Right cardiac atrium (tissue), 5 donors: ENCODE results near the gene AHDC1. TPM values are rescaled to one million over a fixed set of nuclear protein-coding genes. Genes with fewer than 3 reads are reported as not detected.
"Not testable (repeated sequence)": the region's sequence is repeated elsewhere in the genome, so short reads cannot be mapped to it uniquely, and the experiment has no call there.

Source experiments
- ATAC-seq, 2 donors: fragments of 200-7000 bp; cut with Tn5 transposase; one replicate each; pipeline versions ENCODE4 v1.8.0 to v1.9.1; 2020; ENCODE audit warnings: moderate library complexity in 2 of 2, mild to moderate bottlenecking in 1 of 2
- DNase-seq, 3 donors: peaks; one replicate each; pipeline ENCODE4 v3.0.0-alpha.2; 2020
- H3K27ac ChIP-seq: one replicate; pipeline ENCODE4 v1.5.1; 2013; ENCODE audit warnings: mild to moderate bottlenecking, low read length, control low read depth, moderate library complexity
- H3K27me3 ChIP-seq: one replicate; pipeline ENCODE4 v1.6.1; 2013; ENCODE audit not compliant: control insufficient read depth, insufficient read depth
- H3K4me1 ChIP-seq: one replicate; pipeline ENCODE4 v1.6.1; 2013; ENCODE audit warnings: low read length; ENCODE audit not compliant: control insufficient read depth, insufficient read depth
- H3K4me3 ChIP-seq: one replicate; pipeline ENCODE4 v1.5.1; 2013; ENCODE audit warnings: low read length, control low read depth
- H3K9me3 ChIP-seq: one replicate; pipeline ENCODE4 v1.6.1; 2013; ENCODE audit warnings: low read length; ENCODE audit not compliant: control insufficient read depth
- WGBS: extraction: QIAGEN DNeasy Blood & Tissue Kit; methylation state at CpG from one replicate; pipeline ENCODE4 v1.1.7; 2013; 5-methylcytosine and 5-hydroxymethylcytosine counted together
- intact Hi-C, 4 donors: fragments of 100-400 bp; cut with DNase I; formaldehyde crosslinking; loops; one replicate each; pipeline versions ENCODE4 v1.11.0 to v1.14.0; 2022 to 2023
- polyA plus RNA-seq: library from polyadenylated mRNA; stranded (reverse); fragments of 200-250 nt; gene quantifications from one replicate; pipeline ENCODE4 v1.2.3, GENCODE V29; 2013
- total RNA-seq, 4 donors: library from RNA; stranded (reverse); fragmentation: NEBNext Ultra II Directional; extraction: Animal tissue kit (Norgen Biotek cat#: 25700); gene quantifications; one replicate each; pipeline ENCODE4 v1.2.1, GENCODE V29; 2021
- donor health status: healthy with polysubstance abuse.
- donor health status: DM: no; HTN: yes; CAD: no.
- donor health status: DM: no; HTN: no; CAD: no.
- donor health status: DM: no; HTN: yes; CAD: no; lungs with severe emphysema.
- donor health status: DM: yes; HTN: yes; CAD: no.

AHDC1 gene
- total and polyA plus RNA-seq, 5 donors, result 26.3 to 53.5 (median 48.5) TPM

GRCh38 chr1:27644369-27645070, 40.6 kb upstream of the AHDC1 start:
- Histone ChIP-seq H3K4me1 (peaks cover 6% of the 10 kb centered on the region), H3K4me3 (no peak overlapping the region), H3K27me3 (no peaks in the 10 kb centered on the region), H3K27ac (no peak overlapping the region), H3K9me3 (no peaks in the 10 kb centered on the region)
- no peak for ATAC-seq
- DNase-seq, result no peak
- 89% methylated on average over 5 of the region's 5 CpGs for WGBS
- intact Hi-C loops, result no loop called here

- Histone ChIP-seq H3K27ac (no peak overlapping the region), H3K4me1 (peaks cover 6% of the 10 kb centered on the region), H3K27me3 (no peaks in the 10 kb centered on the region), H3K4me3 (no peak overlapping the region), H3K9me3 (no peaks in the 10 kb centered on the region)
- DNase-seq (peak; percentile 70 to 82 (median 78)), ATAC-seq (peak; percentile 70 to 73)
- 34% methylated on average over 13 of the region's 13 CpGs for WGBS
- intact Hi-C loops, result no loop called here
These were observed 39.8 kb upstream of the AHDC1 start for GRCh38 chr1:27643600-27644368.

GRCh38 chr1:27640514-27640913, 36.6 kb upstream of the AHDC1 start:
- DNase-seq, ATAC-seq, H3K4me3 ChIP-seq, H3K4me1 ChIP-seq, H3K27me3 ChIP-seq, intact Hi-C loops, H3K9me3 ChIP-seq, H3K27ac ChIP-seq: not testable (repeated sequence)
- WGBS, result 88% methylated on average over 9 of the region's 9 CpGs

- no peak for ATAC-seq
- Histone ChIP-seq H3K4me3 (no peak overlapping the region), H3K27me3 (no peaks in the 10 kb centered on the region), H3K9me3 (no peaks in the 10 kb centered on the region), H3K4me1 (peaks cover 1% of the 10 kb centered on the region), H3K27ac (no peak overlapping the region)
- 97% methylated on average over 2 of the region's 2 CpGs for WGBS
- intact Hi-C loops, result no loop called here
- DNase-seq, result no peak
These were observed 34.9 kb upstream of the AHDC1 start for GRCh38 chr1:27638805-27639204.

- DNase-seq, result no peak
- Histone ChIP-seq H3K4me3 (no peak overlapping the region), H3K27ac (no peak overlapping the region), H3K27me3 (no peaks in the 10 kb centered on the region), H3K4me1 (no peaks in the 10 kb centered on the region), H3K9me3 (no peaks in the 10 kb centered on the region)
- 70% methylated on average over 5 of the region's 5 CpGs for WGBS
- intact Hi-C loops, result no loop called here
- no peak for ATAC-seq
These were observed 34.2 kb upstream of the AHDC1 start for GRCh38 chr1:27638047-27638734.

GRCh38 chr1:27635396-27636142, 31.6 kb upstream of the AHDC1 start:
- DNase-seq, result no peak
- intact Hi-C loops, result no loop called here
- H3K27me3 ChIP-seq, result no peaks in the 10 kb centered on the region
- peaks cover 12% of the 10 kb centered on the region for H3K4me1 ChIP-seq
- H3K4me3 ChIP-seq, result no peak overlapping the region
- 84% methylated on average over 11 of the region's 11 CpGs for WGBS
- ATAC-seq, result no peak
- H3K9me3 ChIP-seq, result no peaks in the 10 kb centered on the region
- no peak overlapping the region for H3K27ac ChIP-seq

GRCh38 chr1:27634985-27635367, 31.0 kb upstream of the AHDC1 start, which contains the start of gene FGR:
TSS of gene FGR (minus strand) at chr1:27635185. CDS start at chr1:27623916, 11,269 bp downstream.
- intact Hi-C loops, result no loop called here
- H3K9me3 ChIP-seq, result no peaks in the 10 kb centered on the region
- ATAC-seq (peak; percentile 9 to 30), DNase-seq (peak; percentile 53 to 83 (median 82))
- no peaks in the 10 kb centered on the region for H3K27me3 ChIP-seq
- peaks cover 15% of the 10 kb centered on the region for H3K4me1 ChIP-seq
- H3K27ac ChIP-seq, result peak within 1 kb of the TSS; percentile 52
- peak within 1 kb of the TSS; percentile 36 for H3K4me3 ChIP-seq
- 38% methylated on average over 28 of the region's 28 CpGs for WGBS

GRCh38 chr1:27634177-27634984, 30.4 kb upstream of the AHDC1 start:
- WGBS, result 6% methylated on average over 63 of the region's 63 CpGs
- DNase-seq (peak; percentile 78 to 89 (median 88)), ATAC-seq (peak; percentile 81 to 84)
- H3K27ac ChIP-seq, result peak overlapping the region; percentile 52
- intact Hi-C loops, result no loop called here
- peak overlapping the region; percentile 36 for H3K4me3 ChIP-seq
- no peaks in the 10 kb centered on the region for H3K9me3 ChIP-seq
- no peaks in the 10 kb centered on the region for H3K27me3 ChIP-seq
- peaks cover 15% of the 10 kb centered on the region for H3K4me1 ChIP-seq

- 26% methylated on average over 17 of the region's 17 CpGs for WGBS
- DNase-seq (no peak), ATAC-seq (no peak)
- Histone ChIP-seq H3K4me1 (peaks cover 16% of the 10 kb centered on the region), H3K27me3 (no peaks in the 10 kb centered on the region), H3K27ac (peak overlapping the region; percentile 68), H3K9me3 (no peaks in the 10 kb centered on the region), H3K4me3 (peak overlapping the region; percentile 36)
- intact Hi-C loops, result no loop called here
These were observed 29.8 kb upstream of the AHDC1 start for GRCh38 chr1:27633640-27634176.

GRCh38 chr1:27633298-27633610, 29.3 kb upstream of the AHDC1 start:
- intact Hi-C loops, result no loop called here
- peak overlapping the region; percentile 68 for H3K27ac ChIP-seq
- 76% methylated on average over 5 of the region's 5 CpGs for WGBS

More at GRCh38 chr1:27633298-27633610, 29.3 kb upstream of the AHDC1 start:
- ATAC-seq (no peak), DNase-seq (no peak)
- Histone ChIP-seq H3K4me1 (peaks cover 19% of the 10 kb centered on the region), H3K9me3 (no peaks in the 10 kb centered on the region), H3K4me3 (no peak overlapping the region), H3K27me3 (no peaks in the 10 kb centered on the region)
